Peyer's patch (tissue), 4 donors: Measurements from ENCODE around the gene DOCK2.

Source experiments
- POLR2A ChIP-seq, 2 donors: fragments of 450-650 bp; IDR thresholded peaks; one replicate each; pipeline ENCODE4 v1.5.1; 2017; ENCODE audit warnings: antibody characterized with exemption in 2 of 2, mild to moderate bottlenecking in 2 of 2, moderate library complexity in 2 of 2
- TF ChIP-seq, protein P1 (sequence below), 6 experiments: fragments of 450-650 bp in 4 of 6; fragments of 200-600 bp in 2 of 6; sonication (generic) in 1 of 6; IDR thresholded peaks; one replicate each; pipeline ENCODE4 v1.5.1; 2017 to 2019; ENCODE audit warnings: antibody characterized with exemption in 6 of 6, mild to moderate bottlenecking in 3 of 6, moderate library complexity in 1 of 6

GRCh38 chr5:169788168-169788567, 151.1 kb downstream of the DOCK2 start:
- no peak for TF ChIP-seq POLR2A (IDR thresholded peaks at IDR 0.05)
- TF ChIP-seq, protein P1, sequence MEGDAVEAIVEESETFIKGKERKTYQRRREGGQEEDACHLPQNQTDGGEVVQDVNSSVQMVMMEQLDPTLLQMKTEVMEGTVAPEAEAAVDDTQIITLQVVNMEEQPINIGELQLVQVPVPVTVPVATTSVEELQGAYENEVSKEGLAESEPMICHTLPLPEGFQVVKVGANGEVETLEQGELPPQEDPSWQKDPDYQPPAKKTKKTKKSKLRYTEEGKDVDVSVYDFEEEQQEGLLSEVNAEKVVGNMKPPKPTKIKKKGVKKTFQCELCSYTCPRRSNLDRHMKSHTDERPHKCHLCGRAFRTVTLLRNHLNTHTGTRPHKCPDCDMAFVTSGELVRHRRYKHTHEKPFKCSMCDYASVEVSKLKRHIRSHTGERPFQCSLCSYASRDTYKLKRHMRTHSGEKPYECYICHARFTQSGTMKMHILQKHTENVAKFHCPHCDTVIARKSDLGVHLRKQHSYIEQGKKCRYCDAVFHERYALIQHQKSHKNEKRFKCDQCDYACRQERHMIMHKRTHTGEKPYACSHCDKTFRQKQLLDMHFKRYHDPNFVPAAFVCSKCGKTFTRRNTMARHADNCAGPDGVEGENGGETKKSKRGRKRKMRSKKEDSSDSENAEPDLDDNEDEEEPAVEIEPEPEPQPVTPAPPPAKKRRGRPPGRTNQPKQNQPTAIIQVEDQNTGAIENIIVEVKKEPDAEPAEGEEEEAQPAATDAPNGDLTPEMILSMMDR (IDR thresholded peaks at IDR 0.05), result no peak
